NK-92 (cell line): ENCODE data around the gene TREML1.
"Not testable (repeated sequence)": the region's sequence is repeated elsewhere in the genome, so short reads cannot be mapped to it uniquely, and the experiment has no call there.

Experiments
- DNase-seq: peaks from one replicate; lab custom pipeline; 2025; ENCODE audit not compliant: unreplicated experiment; lab: John Stamatoyannopoulos, UW

The TREML1 gene

GRCh38 chr6:41153992-41154625, at the start of gene TREML1:
TREML1 (minus strand) TSS chr6:41154347; CDS start chr6:41154288, 59 bp downstream.
- no peak for DNase-seq

- DNase-seq = no peak
These were observed 47.6 kb upstream of the TREML1 start for GRCh38 chr6:41201764-41202173.

GRCh38 chr6:41200901-41201763, 47.0 kb upstream of the TREML1 start, which contains the start of gene TREML2:
TREML2 (minus strand) TSS chr6:41201149; CDS start chr6:41201008, 141 bp downstream.
- no peak for DNase-seq

- DNase-seq = no peak
These were observed 46.3 kb upstream of the TREML1 start for GRCh38 chr6:41200296-41200900.

- no peak for DNase-seq
These were observed 45.6 kb upstream of the TREML1 start for GRCh38 chr6:41199552-41200246.

- DNase-seq = no peak
These were observed 43.1 kb upstream of the TREML1 start for GRCh38 chr6:41197234-41197633.

- no peak for DNase-seq
These were observed 40.2 kb upstream of the TREML1 start for GRCh38 chr6:41194386-41194785.

- DNase-seq = no peak
These were observed 39.7 kb upstream of the TREML1 start for GRCh38 chr6:41193884-41194283.

GRCh38 chr6:41193171-41193734, 39.1 kb upstream of the TREML1 start:
- no peak for DNase-seq

- DNase-seq = no peak
These were observed 37.4 kb upstream of the TREML1 start for GRCh38 chr6:41191569-41191968.

- no peak for DNase-seq
These were observed 36.6 kb upstream of the TREML1 start for GRCh38 chr6:41190791-41191190.

- DNase-seq = no peak
These were observed 35.8 kb upstream of the TREML1 start for GRCh38 chr6:41189967-41190366.

GRCh38 chr6:41189046-41189445, 34.9 kb upstream of the TREML1 start:
- not testable (repeated sequence) for DNase-seq

GRCh38 chr6:41187924-41188886, 34.1 kb upstream of the TREML1 start:
- no peak for DNase-seq

- DNase-seq = no peak
These were observed 31.9 kb upstream of the TREML1 start for GRCh38 chr6:41186031-41186562.

- DNase-seq = no peak
These were observed 30.6 kb upstream of the TREML1 start for GRCh38 chr6:41184761-41185160.

- DNase-seq = no peak
These were observed 28.2 kb upstream of the TREML1 start for GRCh38 chr6:41182069-41183034.

GRCh38 chr6:41181566-41181965, 27.4 kb upstream of the TREML1 start:
- DNase-seq = no peak
